ENCODE measurements around the gene PLPP2. TPM values are rescaled to one million over a fixed set of nuclear protein-coding genes. Genes with fewer than 3 reads are reported as not detected.

Gene PLPP2
- total RNA-seq, 2 experiments from 2014 or later: 0.03 to 0.80 TPM

- no peaks in the 10 kb centered on the region for H4K20me1 ChIP-seq (ENCODE audit: insufficient read depth, low read length)
- intact Hi-C loops (cut with micrococcal nuclease; ENCODE audit: unreplicated experiment): no loop called here
- H3K36me3 ChIP-seq (ENCODE audit: insufficient read depth, low read length): no peaks in the 10 kb centered on the region
- no peaks in the 10 kb centered on the region for H3K9me2 ChIP-seq (ENCODE audit: insufficient read depth, low read length)
- ChIA-PET CTCF (ENCODE audit: unreplicated experiment) (no interaction called here), POLR2A (no interaction called here)
- DNase-seq (ENCODE audit: low spot score): no peak
- no peak overlapping the region for H3K4me3 ChIP-seq (ENCODE audit: low read depth, low read length, poor library complexity, severe bottlenecking)
- no peak for TF ChIP-seq CTCF (conservative IDR thresholded peaks at IDR 0.05; ENCODE audit: low read length)
- no peak for TF ChIP-seq EZH2phosphoT487 (IDR thresholded peaks at IDR 0.05; ENCODE audit: borderline replicate concordance, low read depth, low read length)
- no peak overlapping the region for H2AFZ ChIP-seq (ENCODE audit: low read length)
- no TSS peak for BruUV-seq (replicated peaks)
- no peak overlapping the region for H3K4me2 ChIP-seq (ENCODE audit: low read length)
- H3K4me1 ChIP-seq (ENCODE audit: insufficient read depth, low read length, poor library complexity, severe bottlenecking): no peaks in the 10 kb centered on the region
- no peak overlapping the region for H3K27ac ChIP-seq (ENCODE audit: low read depth, low read length, poor library complexity, severe bottlenecking)
- H3K9me3 ChIP-seq (ENCODE audit: low read length): no peaks in the 10 kb centered on the region
- H3K79me2 ChIP-seq (ENCODE audit: insufficient read depth, low read depth, low read length): no peaks in the 10 kb centered on the region
Measured at GRCh38 chr19:289651-290371, 1.4 kb downstream of the PLPP2 start.

- Histone ChIP-seq H3K36me3 (ENCODE audit: insufficient read depth, low read length) (no peaks in the 10 kb centered on the region), H4K20me1 (ENCODE audit: insufficient read depth, low read length) (no peaks in the 10 kb centered on the region), H3K79me2 (ENCODE audit: insufficient read depth, low read depth, low read length) (no peaks in the 10 kb centered on the region), H3K9me2 (ENCODE audit: insufficient read depth, low read length) (no peaks in the 10 kb centered on the region), H2AFZ (ENCODE audit: low read length) (no peak overlapping the region), H3K27ac (ENCODE audit: low read depth, low read length, poor library complexity, severe bottlenecking) (no peak overlapping the region), H3K9me3 (ENCODE audit: low read length) (no peaks in the 10 kb centered on the region), H3K4me2 (ENCODE audit: low read length) (no peak overlapping the region), H3K4me3 (ENCODE audit: low read depth, low read length, poor library complexity, severe bottlenecking) (no peak overlapping the region), H3K4me1 (ENCODE audit: insufficient read depth, low read length, poor library complexity, severe bottlenecking) (no peaks in the 10 kb centered on the region)
- BruUV-seq (replicated peaks): no TSS peak
- intact Hi-C loops (cut with micrococcal nuclease; ENCODE audit: unreplicated experiment): no loop called here
- CTCF ChIA-PET (ENCODE audit: unreplicated experiment): no interaction called here
- TF ChIP-seq CTCF (conservative IDR thresholded peaks at IDR 0.05; ENCODE audit: low read length) (no peak), EZH2phosphoT487 (IDR thresholded peaks at IDR 0.05; ENCODE audit: borderline replicate concordance, low read depth, low read length) (no peak)
- POLR2A ChIA-PET: no interaction called here
- no peak for DNase-seq (ENCODE audit: low spot score)
Measured at GRCh38 chr19:288911-289310, 2.3 kb downstream of the PLPP2 start.

GRCh38 chr19:287381-287871 lies 3.8 kb downstream of the PLPP2 start:
- Histone ChIP-seq H2AFZ (ENCODE audit: low read length) (no peak overlapping the region), H3K9me3 (ENCODE audit: low read length) (no peaks in the 10 kb centered on the region), H3K4me2 (ENCODE audit: low read length) (no peak overlapping the region), H3K79me2 (ENCODE audit: insufficient read depth, low read depth, low read length) (no peaks in the 10 kb centered on the region), H3K4me1 (ENCODE audit: insufficient read depth, low read length, poor library complexity, severe bottlenecking) (no peaks in the 10 kb centered on the region), H3K27ac (ENCODE audit: low read depth, low read length, poor library complexity, severe bottlenecking) (no peak overlapping the region), H3K9me2 (ENCODE audit: insufficient read depth, low read length) (no peaks in the 10 kb centered on the region), H3K36me3 (ENCODE audit: insufficient read depth, low read length) (no peaks in the 10 kb centered on the region), H4K20me1 (ENCODE audit: insufficient read depth, low read length) (no peaks in the 10 kb centered on the region), H3K4me3 (ENCODE audit: low read depth, low read length, poor library complexity, severe bottlenecking) (no peak overlapping the region)
- no peak for DNase-seq (ENCODE audit: low spot score)
- no peak for TF ChIP-seq EZH2phosphoT487 (IDR thresholded peaks at IDR 0.05; ENCODE audit: borderline replicate concordance, low read depth, low read length)
- no peak for TF ChIP-seq CTCF (conservative IDR thresholded peaks at IDR 0.05; ENCODE audit: low read length)
- POLR2A ChIA-PET: no interaction called here
- intact Hi-C loops (cut with micrococcal nuclease; ENCODE audit: unreplicated experiment): no loop called here
- CTCF ChIA-PET (ENCODE audit: unreplicated experiment): no interaction called here
- no TSS peak for BruUV-seq (replicated peaks)

All from OCI-LY7 (cell line).